Stomach smooth muscle (tissue), 2 donors: ENCODE measurements around the gene CZIB.
"Not testable (repeated sequence)": the region's sequence is repeated elsewhere in the genome, so short reads cannot be mapped to it uniquely, and the experiment has no call there.

Experiments
- H3K27ac ChIP-seq: one replicate; pipeline ENCODE4 v1.7.0; 2013; ENCODE audit warnings: mild to moderate bottlenecking, low read length, inconsistent platforms
- H3K27me3 ChIP-seq, 2 donors: one replicate each; pipeline ENCODE4 v1.7.0; 2013; ENCODE audit warnings: low read length in 2 of 2; ENCODE audit not compliant: insufficient read depth in 2 of 2, control insufficient read depth in 1 of 2
- H3K36me3 ChIP-seq, 2 donors: one replicate each; pipeline ENCODE4 v1.7.0; 2013; ENCODE audit warnings: low read length in 2 of 2; ENCODE audit not compliant: control insufficient read depth in 2 of 2, insufficient read depth in 2 of 2
- H3K4me1 ChIP-seq: one replicate; pipeline ENCODE4 v1.7.0; 2013; ENCODE audit warnings: low read length; ENCODE audit not compliant: control insufficient read depth, insufficient read depth
- H3K4me3 ChIP-seq, 2 donors: one replicate each; pipeline ENCODE4 v1.7.0; 2013; ENCODE audit warnings: low read length in 2 of 2
- H3K9ac ChIP-seq, 2 donors: one replicate each; pipeline ENCODE4 v1.7.0; 2013; ENCODE audit warnings: low read length in 2 of 2, mild to moderate bottlenecking in 1 of 2
- H3K9me3 ChIP-seq, 2 donors: one replicate each; pipeline ENCODE4 v1.7.0; 2013; ENCODE audit warnings: low read length in 2 of 2; ENCODE audit not compliant: control insufficient read depth in 2 of 2
- donor health status: healthy.
- donor health status: Pancreatic carcinoma.

The CZIB gene

GRCh38 chr1:53237638-53238037 lies 17.2 kb upstream of the CZIB start:
- no peaks in the 10 kb centered on the region for H3K27me3 ChIP-seq
- H3K27ac ChIP-seq, result no peak overlapping the region
- H3K9ac ChIP-seq, result peak overlapping the region; percentile 89 to 97
- peaks cover 24% of the 10 kb centered on the region for H3K4me1 ChIP-seq
- H3K9me3 ChIP-seq, result no peaks in the 10 kb centered on the region
- H3K4me3 ChIP-seq, result peak overlapping the region; percentile 94 to 100
- H3K36me3 ChIP-seq, result peaks cover 19 to 30% of the 10 kb centered on the region in 2 donors

- peak overlapping the region; percentile 94 to 97 for H3K9ac ChIP-seq
- peaks cover 18% of the 10 kb centered on the region for H3K4me1 ChIP-seq
- H3K27ac ChIP-seq, result peak overlapping the region; percentile 95
- no peaks in the 10 kb centered on the region for H3K9me3 ChIP-seq
- no peaks in the 10 kb centered on the region for H3K27me3 ChIP-seq
- peaks cover 12 to 19% of the 10 kb centered on the region in 2 donors for H3K36me3 ChIP-seq
- peak overlapping the region; percentile 66 to 94 for H3K4me3 ChIP-seq
Measured at GRCh38 chr1:53220962-53221286, 490 bp upstream of the CZIB start.

GRCh38 chr1:53219711-53220110 lies 723 bp downstream of the CZIB start:
- H3K36me3 ChIP-seq, result peaks cover 14 to 25% of the 10 kb centered on the region in 2 donors
- H3K9me3 ChIP-seq, result no peaks in the 10 kb centered on the region
- H3K27me3 ChIP-seq, result no peaks in the 10 kb centered on the region
- H3K4me3 ChIP-seq, result peak overlapping the region; percentile 66 to 94
- peaks cover 18% of the 10 kb centered on the region for H3K4me1 ChIP-seq
- H3K9ac ChIP-seq, result peak overlapping the region; percentile 94 to 97
- H3K27ac ChIP-seq, result peak overlapping the region; percentile 95

- no peak overlapping the region for H3K27ac ChIP-seq
- H3K9me3 ChIP-seq, result no peaks in the 10 kb centered on the region
- peaks cover 18% of the 10 kb centered on the region for H3K4me1 ChIP-seq
- H3K4me3 ChIP-seq, result no peak overlapping the region
- no peak overlapping the region for H3K9ac ChIP-seq
- peaks cover 25 to 38% of the 10 kb centered on the region in 2 donors for H3K36me3 ChIP-seq
- H3K27me3 ChIP-seq, result no peaks in the 10 kb centered on the region
Measured at GRCh38 chr1:53218201-53218600, 2.2 kb downstream of the CZIB start.

GRCh38 chr1:53214376-53214940 lies 6.0 kb downstream of the CZIB start:
- peaks cover 50 to 58% of the 10 kb centered on the region in 2 donors for H3K36me3 ChIP-seq
- H3K27me3 ChIP-seq, result no peaks in the 10 kb centered on the region
- no peak overlapping the region for H3K4me3 ChIP-seq
- no peaks in the 10 kb centered on the region for H3K9me3 ChIP-seq
- no peak overlapping the region for H3K9ac ChIP-seq
- no peak overlapping the region for H3K27ac ChIP-seq
- peaks cover 5% of the 10 kb centered on the region for H3K4me1 ChIP-seq

GRCh38 chr1:53210954-53211353 lies 9.5 kb downstream of the CZIB start:
- Histone ChIP-seq H3K9me3 (no peaks in the 10 kb centered on the region), H3K36me3 (peaks cover 47 to 53% of the 10 kb centered on the region in 2 donors), H3K9ac (no peak overlapping the region), H3K4me3 (no peak overlapping the region), H3K4me1 (no peaks in the 10 kb centered on the region), H3K27me3 (no peaks in the 10 kb centered on the region), H3K27ac (no peak overlapping the region)

GRCh38 chr1:53210352-53210751 lies 10.1 kb downstream of the CZIB start:
- H3K4me1 ChIP-seq, result no peaks in the 10 kb centered on the region
- no peaks in the 10 kb centered on the region for H3K27me3 ChIP-seq
- no peak overlapping the region for H3K27ac ChIP-seq
- H3K9ac ChIP-seq, result no peak overlapping the region
- peaks cover 47 to 51% of the 10 kb centered on the region in 2 donors for H3K36me3 ChIP-seq
- H3K4me3 ChIP-seq, result no peak overlapping the region
- no peaks in the 10 kb centered on the region for H3K9me3 ChIP-seq

GRCh38 chr1:53207726-53208125 lies 12.7 kb downstream of the CZIB start:
- Histone ChIP-seq H3K27me3 (no peaks in the 10 kb centered on the region), H3K36me3 (peaks cover 44 to 50% of the 10 kb centered on the region in 2 donors), H3K4me3 (no peak overlapping the region), H3K4me1 (no peaks in the 10 kb centered on the region), H3K9me3 (no peaks in the 10 kb centered on the region), H3K27ac (no peak overlapping the region), H3K9ac (no peak overlapping the region)

- no peaks in the 10 kb centered on the region for H3K9me3 ChIP-seq
- H3K36me3 ChIP-seq, result peaks cover 49 to 52% of the 10 kb centered on the region in 2 donors
- no peak overlapping the region for H3K4me3 ChIP-seq
- H3K27ac ChIP-seq, result no peak overlapping the region
- no peaks in the 10 kb centered on the region for H3K27me3 ChIP-seq
- no peak overlapping the region for H3K9ac ChIP-seq
- H3K4me1 ChIP-seq, result no peaks in the 10 kb centered on the region
Measured at GRCh38 chr1:53206735-53207379, 13.6 kb downstream of the CZIB start.

GRCh38 chr1:53206083-53206685 lies 14.2 kb downstream of the CZIB start:
- H3K36me3 ChIP-seq, result peaks cover 49 to 51% of the 10 kb centered on the region in 2 donors
- H3K4me1 ChIP-seq, H3K9ac ChIP-seq, H3K4me3 ChIP-seq, H3K27ac ChIP-seq, H3K27me3 ChIP-seq, H3K9me3 ChIP-seq: not testable (repeated sequence)

GRCh38 chr1:53205496-53205895 lies 14.9 kb downstream of the CZIB start:
- not testable (repeated sequence) for H3K4me3 ChIP-seq, H3K27me3 ChIP-seq, H3K4me1 ChIP-seq, H3K9me3 ChIP-seq, H3K9ac ChIP-seq, H3K27ac ChIP-seq
- peaks cover 46 to 50% of the 10 kb centered on the region in 2 donors for H3K36me3 ChIP-seq
